IMR-90 (cell line): ENCODE results near the gene KRT39. TPM values are rescaled to one million over a fixed set of nuclear protein-coding genes. Genes with fewer than 3 reads are reported as not detected.

ENCODE experiments used
- ATAC-seq: fragments of 200-7000 bp; cut with Tn5 transposase; 2 replicates; pipeline ENCODE4 v1.9.1; 2020; ENCODE audit warnings: low read depth, mild to moderate bottlenecking, moderate library complexity
- BruUV-seq: library from RNA; stranded (reverse); fragments of 400-500 nt; replicated peaks from 2 replicates; lab custom pipeline; 2021; lab: Mats Ljungman, UMichigan
- CTCF ChIA-PET: fragments of 300-600 bp; formaldehyde crosslinking; extraction: SDS; loops from one replicate; lab custom pipeline; 2021; ENCODE audit warnings: antibody characterized with exemption; lab: Yijun Ruan, JAX
- POLR2A ChIA-PET: fragments of 300-600 bp; sonication (Branson Sonifier 250); formaldehyde crosslinking; loops from one replicate; lab custom pipeline; 2022; ENCODE audit warnings: antibody characterized with exemption; ENCODE audit not compliant: unreplicated experiment; lab: Charles Lee
- DNase-seq: peaks from one replicate; pipeline ENCODE4 v3.0.0; 2013
- H2AFZ ChIP-seq: replicated peaks from 2 replicates; pipeline ENCODE3; 2013; ENCODE audit warnings: low read length, mild to moderate bottlenecking; ENCODE audit not compliant: poor library complexity
- H2AK5ac ChIP-seq: 2 replicates; pipeline ENCODE4 v1.6.1; 2013; ENCODE audit warnings: low read depth, low read length, inconsistent platforms
- H2AK9ac ChIP-seq: replicated peaks from 2 replicates; pipeline ENCODE3; 2013; ENCODE audit warnings: mild to moderate bottlenecking, low read depth, low read length, moderate library complexity; ENCODE audit not compliant: poor library complexity
- H2BK120ac ChIP-seq: 2 replicates; pipeline ENCODE4 v1.6.1; 2013; ENCODE audit warnings: low read depth, low read length, inconsistent platforms
- H2BK15ac ChIP-seq: 3 replicates; pipeline ENCODE4 v1.6.1; 2013; ENCODE audit warnings: low read depth, low read length, inconsistent platforms
- H2BK20ac ChIP-seq: 2 replicates; pipeline ENCODE4 v1.6.1; 2013; ENCODE audit warnings: low read depth, mild to moderate bottlenecking, inconsistent platforms, low read length, moderate library complexity
- H2BK5ac ChIP-seq: 2 replicates; pipeline ENCODE4 v1.6.1; 2013; ENCODE audit warnings: mild to moderate bottlenecking, low read depth, low read length, inconsistent platforms; ENCODE audit not compliant: poor library complexity, severe bottlenecking
- H3K14ac ChIP-seq: replicated peaks from 2 replicates; pipeline ENCODE4 v1.6.1; 2013; ENCODE audit warnings: low read depth, low read length, inconsistent platforms
- H3K18ac ChIP-seq: 2 replicates; pipeline ENCODE4 v1.6.1; 2013; ENCODE audit warnings: low read depth, low read length, control low read depth
- H3K23ac ChIP-seq: 2 replicates; pipeline ENCODE4 v1.6.1; 2013; ENCODE audit warnings: low read depth, low read length, inconsistent platforms
- H3K27ac ChIP-seq: 2 replicates; pipeline ENCODE4 v1.5.1; 2013; ENCODE audit warnings: mild to moderate bottlenecking, control low read depth, low read length; ENCODE audit not compliant: insufficient read depth
- H3K27me3 ChIP-seq: 2 replicates; pipeline ENCODE4 v1.6.1; 2013; ENCODE audit warnings: low read length; ENCODE audit not compliant: control insufficient read depth, insufficient read depth
- H3K36me3 ChIP-seq: 2 replicates; pipeline ENCODE4 v1.6.1; 2013; ENCODE audit warnings: low read length, mixed read lengths; ENCODE audit not compliant: control insufficient read depth, insufficient read depth
- H3K4ac ChIP-seq: 2 replicates; pipeline ENCODE4 v1.6.1; 2013; ENCODE audit warnings: low read depth, low read length, inconsistent platforms
- H3K4me1 ChIP-seq: 2 replicates; pipeline ENCODE4 v1.6.1; 2013; ENCODE audit warnings: low read length, mixed read lengths; ENCODE audit not compliant: control insufficient read depth, insufficient read depth
- H3K4me2 ChIP-seq: 2 replicates; pipeline ENCODE4 v1.6.1; 2013; ENCODE audit warnings: low read depth, mild to moderate bottlenecking, control low read depth, low read length, moderate library complexity
- H3K4me3 ChIP-seq: 2 replicates; pipeline ENCODE4 v1.5.1; 2013; ENCODE audit warnings: low read depth, mild to moderate bottlenecking, control low read depth, low read length, moderate library complexity; ENCODE audit not compliant: insufficient read depth
- H3K56ac ChIP-seq: 2 replicates; pipeline ENCODE4 v1.6.1; 2013; ENCODE audit warnings: low read length, inconsistent platforms; ENCODE audit not compliant: insufficient read depth; ENCODE audit errors: extremely low read depth
- H3K79me1 ChIP-seq, 2 experiments: 2 replicates each; pipeline ENCODE4 v1.6.1; 2013; ENCODE audit warnings: low read length in 2 of 2, inconsistent platforms in 1 of 2, low read depth in 1 of 2
- H3K9ac ChIP-seq: 2 replicates; pipeline ENCODE4 v1.6.1; 2013; ENCODE audit warnings: low read depth, low read length, control low read depth
- H3K9me1 ChIP-seq: 2 replicates; pipeline ENCODE4 v1.6.1; 2013; ENCODE audit warnings: low read length, inconsistent platforms; ENCODE audit not compliant: insufficient read depth
- H3K9me3 ChIP-seq: 2 replicates; pipeline ENCODE4 v1.6.1; 2013; ENCODE audit warnings: low read length; ENCODE audit not compliant: control insufficient read depth, insufficient read depth
- H4K20me1 ChIP-seq: 2 replicates; pipeline ENCODE4 v1.6.1; 2013; ENCODE audit warnings: low read length, inconsistent platforms; ENCODE audit not compliant: insufficient read depth
- H4K5ac ChIP-seq: 2 replicates; pipeline ENCODE4 v1.6.1; 2013; ENCODE audit warnings: mild to moderate bottlenecking, low read depth, low read length, control low read depth
- H4K8ac ChIP-seq, 2 experiments: 2 replicates each; pipeline ENCODE4 v1.6.1; 2013; ENCODE audit warnings: low read depth in 2 of 2, low read length in 2 of 2, control low read depth in 1 of 2, inconsistent platforms in 1 of 2
- H4K91ac ChIP-seq: 2 replicates; pipeline ENCODE4 v1.6.1; 2013; ENCODE audit warnings: low read depth, low read length, inconsistent platforms; ENCODE audit not compliant: insufficient read depth
- CEBPB ChIP-seq: IDR thresholded peaks from 2 replicates; pipeline ENCODE4 v1.6.1; 2012; ENCODE audit warnings: low read depth, low read length, improper control_type of control experiment
- CHD1 ChIP-seq: IDR thresholded peaks from 2 replicates; pipeline ENCODE4 v1.6.1; 2012; ENCODE audit warnings: low read depth, low read length, improper control_type of control experiment
- FOS ChIP-seq: fragments of 150-350 bp; IDR thresholded peaks from 2 replicates; pipeline ENCODE4 v1.6.1; 2016; ENCODE audit warnings: low read depth, low read length
- MAZ ChIP-seq: IDR thresholded peaks from 2 replicates; pipeline ENCODE4 v1.6.1; 2012; ENCODE audit warnings: low read depth, mild to moderate bottlenecking, low read length, improper control_type of control experiment, moderate library complexity, borderline replicate concordance
- POLR2A ChIP-seq: IDR thresholded peaks from 2 replicates; pipeline ENCODE4 v1.6.1; 2012; ENCODE audit warnings: mild to moderate bottlenecking, low read depth, low read length
- RAD21 ChIP-seq: IDR thresholded peaks from 2 replicates; pipeline ENCODE4 v1.6.1; 2012; ENCODE audit warnings: low read length, improper control_type of control experiment
- RCOR1 ChIP-seq: IDR thresholded peaks from 2 replicates; pipeline ENCODE4 v1.6.1; 2012; ENCODE audit warnings: mild to moderate bottlenecking, low read length, improper control_type of control experiment; ENCODE audit not compliant: insufficient replicate concordance
- RFX5 ChIP-seq: IDR thresholded peaks from 2 replicates; pipeline ENCODE4 v1.8.0; 2012; ENCODE audit warnings: low read depth, mild to moderate bottlenecking, low read length, moderate library complexity
- WGBS, 2 experiments: methylation state at CpG; one replicate each; pipeline versions ENCODE4 v1.1.5 to v1.1.7; 2013; ENCODE audit warnings: missing lambda C conversion rate in 2 of 2; ENCODE audit not compliant: insufficient read length in 1 of 2; ENCODE audit errors: extremely low coverage in 2 of 2; 5-methylcytosine and 5-hydroxymethylcytosine counted together
- dilution Hi-C: fragments of 300-500 bp; cut with HindIII; formaldehyde crosslinking; loops from one replicate; pipeline ENCODE4 v1.14.3; 2018; ENCODE audit warnings: low sequenced_read_pairs; ENCODE audit not compliant: unreplicated experiment
- in situ Hi-C: fragments of 300-500 bp; cut with MboI; formaldehyde crosslinking; loops from 3 replicates; pipeline ENCODE4 v1.14.3; 2019; ENCODE audit warnings: low sequenced_read_pairs, inconsistent platforms, mixed read lengths
- intact Hi-C: fragments of 100-400 bp; cut with micrococcal nuclease; formaldehyde crosslinking; loops from 2 replicates; pipeline ENCODE4 v1.10.0; 2022
- polyA plus RNA-seq, 3 experiments: library from polyadenylated mRNA; depleted of rRNA; stranded (reverse); fragments of >200 nt; gene quantifications; 2 replicates each; pipeline ENCODE4 v1.2.3, GENCODE V29; 2012; ENCODE audit warnings: low replicate concordance in 1 of 3
- total RNA-seq: library from RNA; depleted of rRNA; stranded (reverse); fragments of >200 nt; gene quantifications from 2 replicates; pipeline ENCODE4 v1.2.3, GENCODE V29; 2012
- TF ChIP-seq, protein P1 (sequence below): fragments of 150-350 bp; IDR thresholded peaks from 2 replicates; pipeline ENCODE4 v1.6.1; 2016; ENCODE audit warnings: low read depth, mild to moderate bottlenecking, low read length, moderate library complexity, borderline replicate concordance
- TF ChIP-seq, protein P2 (sequence below): fragments of 150-350 bp; IDR thresholded peaks from 2 replicates; pipeline ENCODE4 v1.6.1; 2017; ENCODE audit warnings: mild to moderate bottlenecking, antibody characterized with exemption, low read length, low read depth
- TF ChIP-seq, protein P3 (sequence below): conservative IDR thresholded peaks from 2 replicates; pipeline ENCODE4 v1.5.1; 2012; ENCODE audit warnings: mild to moderate bottlenecking, low read depth, low read length, improper control_type of control experiment

Gene KRT39
- total and polyA plus RNA-seq, 2 of the 4 experiments (the other 2 are of a cell fraction): 0.15 TPM; not detected in 1

DNA sequence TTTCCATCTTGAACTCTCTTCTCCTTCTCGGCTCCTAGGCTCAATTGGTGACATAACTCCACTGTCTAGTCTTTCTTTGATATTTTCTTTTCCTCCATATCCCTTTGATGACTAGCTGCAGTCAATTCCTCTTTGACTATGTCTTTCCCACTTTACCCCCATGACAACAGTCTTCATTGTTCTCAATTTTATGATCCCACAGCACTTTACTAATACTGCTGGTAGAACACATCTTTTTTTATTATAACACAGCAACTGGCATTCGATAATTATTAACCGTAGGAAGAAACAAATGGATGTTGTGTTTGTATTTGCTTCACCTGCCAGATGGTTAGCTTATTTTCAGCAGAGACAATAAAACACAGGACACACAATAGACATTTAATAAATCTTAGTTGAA lies 25.9 kb upstream of the KRT39 start:
- H2BK15ac ChIP-seq: no peak overlapping the region
- ATAC-seq: no peak
- BruUV-seq: no TSS peak
- no peak overlapping the region for H3K23ac ChIP-seq
- H3K4me2 ChIP-seq: no peak overlapping the region
- H4K5ac ChIP-seq: no peak overlapping the region
- H3K36me3 ChIP-seq: no peaks in the 10 kb centered on the region
- no peaks in the 10 kb centered on the region for H4K20me1 ChIP-seq
- H3K9ac ChIP-seq: no peak overlapping the region
- no peaks in the 10 kb centered on the region for H3K9me3 ChIP-seq
- in situ Hi-C loops: no loop called here
- H3K14ac ChIP-seq: no peak overlapping the region
- no peak overlapping the region for H4K91ac ChIP-seq
- dilution Hi-C loops: no loop called here
- ChIA-PET POLR2A (no interaction called here), CTCF (no interaction called here)
- no peaks in the 10 kb centered on the region for H3K9me1 ChIP-seq
- 83% methylated on average over 1 of the region's 3 CpGs; no CpG with 5 or more reads in 1 of the 2 experiments for WGBS, 2 experiments
- no peak overlapping the region for H3K18ac ChIP-seq
- H3K4me3 ChIP-seq: no peak overlapping the region
- H3K4me1 ChIP-seq: no peaks in the 10 kb centered on the region
- DNase-seq: no peak
- no peak overlapping the region for H2BK5ac ChIP-seq
- no peak overlapping the region for H2BK120ac ChIP-seq
- no peak overlapping the region for H3K4ac ChIP-seq
- no peak overlapping the region for H3K27ac ChIP-seq
- no peak overlapping the region for H3K56ac ChIP-seq
- no peaks in the 10 kb centered on the region for H3K27me3 ChIP-seq
- no peak overlapping the region for H4K8ac ChIP-seq
- TF ChIP-seq RFX5: no peak
- no peak for TF ChIP-seq POLR2A
- no peak for TF ChIP-seq MAZ
- no peak for TF ChIP-seq FOS
- no peak for TF ChIP-seq RCOR1
- no peak for TF ChIP-seq CHD1
- no peak for TF ChIP-seq RAD21
- TF ChIP-seq, protein P1, sequence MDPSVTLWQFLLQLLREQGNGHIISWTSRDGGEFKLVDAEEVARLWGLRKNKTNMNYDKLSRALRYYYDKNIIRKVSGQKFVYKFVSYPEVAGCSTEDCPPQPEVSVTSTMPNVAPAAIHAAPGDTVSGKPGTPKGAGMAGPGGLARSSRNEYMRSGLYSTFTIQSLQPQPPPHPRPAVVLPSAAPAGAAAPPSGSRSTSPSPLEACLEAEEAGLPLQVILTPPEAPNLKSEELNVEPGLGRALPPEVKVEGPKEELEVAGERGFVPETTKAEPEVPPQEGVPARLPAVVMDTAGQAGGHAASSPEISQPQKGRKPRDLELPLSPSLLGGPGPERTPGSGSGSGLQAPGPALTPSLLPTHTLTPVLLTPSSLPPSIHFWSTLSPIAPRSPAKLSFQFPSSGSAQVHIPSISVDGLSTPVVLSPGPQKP: no peak
- TF ChIP-seq, protein P2, sequence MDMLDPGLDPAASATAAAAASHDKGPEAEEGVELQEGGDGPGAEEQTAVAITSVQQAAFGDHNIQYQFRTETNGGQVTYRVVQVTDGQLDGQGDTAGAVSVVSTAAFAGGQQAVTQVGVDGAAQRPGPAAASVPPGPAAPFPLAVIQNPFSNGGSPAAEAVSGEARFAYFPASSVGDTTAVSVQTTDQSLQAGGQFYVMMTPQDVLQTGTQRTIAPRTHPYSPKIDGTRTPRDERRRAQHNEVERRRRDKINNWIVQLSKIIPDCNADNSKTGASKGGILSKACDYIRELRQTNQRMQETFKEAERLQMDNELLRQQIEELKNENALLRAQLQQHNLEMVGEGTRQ: no peak
- TF ChIP-seq CEBPB: no peak
- TF ChIP-seq, protein P3, sequence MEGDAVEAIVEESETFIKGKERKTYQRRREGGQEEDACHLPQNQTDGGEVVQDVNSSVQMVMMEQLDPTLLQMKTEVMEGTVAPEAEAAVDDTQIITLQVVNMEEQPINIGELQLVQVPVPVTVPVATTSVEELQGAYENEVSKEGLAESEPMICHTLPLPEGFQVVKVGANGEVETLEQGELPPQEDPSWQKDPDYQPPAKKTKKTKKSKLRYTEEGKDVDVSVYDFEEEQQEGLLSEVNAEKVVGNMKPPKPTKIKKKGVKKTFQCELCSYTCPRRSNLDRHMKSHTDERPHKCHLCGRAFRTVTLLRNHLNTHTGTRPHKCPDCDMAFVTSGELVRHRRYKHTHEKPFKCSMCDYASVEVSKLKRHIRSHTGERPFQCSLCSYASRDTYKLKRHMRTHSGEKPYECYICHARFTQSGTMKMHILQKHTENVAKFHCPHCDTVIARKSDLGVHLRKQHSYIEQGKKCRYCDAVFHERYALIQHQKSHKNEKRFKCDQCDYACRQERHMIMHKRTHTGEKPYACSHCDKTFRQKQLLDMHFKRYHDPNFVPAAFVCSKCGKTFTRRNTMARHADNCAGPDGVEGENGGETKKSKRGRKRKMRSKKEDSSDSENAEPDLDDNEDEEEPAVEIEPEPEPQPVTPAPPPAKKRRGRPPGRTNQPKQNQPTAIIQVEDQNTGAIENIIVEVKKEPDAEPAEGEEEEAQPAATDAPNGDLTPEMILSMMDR: no peak
- no peak overlapping the region for H2AFZ ChIP-seq
- no peak overlapping the region for H2BK20ac ChIP-seq
- H2AK5ac ChIP-seq: no peak overlapping the region
- no peak overlapping the region for H2AK9ac ChIP-seq
- H3K79me1 ChIP-seq: no peaks in the 10 kb centered on the region
- intact Hi-C loops: no loop called here
